CD4-positive, alpha-beta T cell (primary cell): ENCODE measurements around the gene LEP. TPM values are rescaled to one million over a fixed set of nuclear protein-coding genes. Genes with fewer than 3 reads are reported as not detected.

Experiments
- ATAC-seq: fragments of 200-7000 bp; cut with Tn5 transposase; one replicate; pipeline ENCODE4 v1.10.0; 2022; ENCODE audit warnings: mild to moderate bottlenecking; ENCODE audit not compliant: poor library complexity
- CTCF ChIA-PET: fragments of 350-600 bp; sonication (Branson Sonifier 250); formaldehyde crosslinking; loops from one replicate; lab custom pipeline; 2021; ENCODE audit warnings: antibody characterized with exemption, inconsistent platforms; lab: Charles Lee
- POLR2A ChIA-PET: fragments of 350-600 bp; sonication (Branson Sonifier 250); formaldehyde crosslinking; loops from one replicate; lab custom pipeline; 2021; ENCODE audit warnings: antibody characterized with exemption, inconsistent platforms; lab: Charles Lee
- DNase-seq, 14 experiments: peaks; one replicate each; pipeline ENCODE4 v3.0.0-alpha.2; 2013 to 2020; ENCODE audit warnings: mixed read lengths in 2 of 14
- H3K27ac ChIP-seq, 2 donors: one replicate each; pipeline versions ENCODE4 v1.5.1 to v1.7.0; 2013; ENCODE audit warnings: low read length in 2 of 2, low read depth in 1 of 2, mild to moderate bottlenecking in 1 of 2
- H3K27me3 ChIP-seq, 2 experiments: 1 replicate in 1 of 2; 2 replicates in 1 of 2; pipeline versions ENCODE4 v1.6.1 to v1.7.0; 2013; ENCODE audit warnings: low read length in 2 of 2, control low read depth in 1 of 2, mild to moderate bottlenecking in 1 of 2, moderate library complexity in 1 of 2; ENCODE audit not compliant: insufficient read depth in 2 of 2, control insufficient read depth in 1 of 2
- H3K36me3 ChIP-seq: one replicate; pipeline ENCODE4 v1.6.1; 2013; ENCODE audit warnings: low read length, control low read depth; ENCODE audit not compliant: insufficient read depth
- H3K4me1 ChIP-seq: one replicate; pipeline ENCODE4 v1.6.1; 2013; ENCODE audit warnings: low read length, control low read depth; ENCODE audit not compliant: insufficient read depth
- H3K4me3 ChIP-seq: one replicate; pipeline ENCODE4 v1.5.1; 2013; ENCODE audit warnings: mild to moderate bottlenecking, low read length, moderate library complexity
- H3K9me3 ChIP-seq, 2 experiments: 1 replicate in 1 of 2; 2 replicates in 1 of 2; pipeline versions ENCODE4 v1.6.1 to v1.7.0; 2013; ENCODE audit warnings: low read length in 2 of 2, mild to moderate bottlenecking in 2 of 2, control low read depth in 1 of 2, moderate library complexity in 1 of 2; ENCODE audit not compliant: control insufficient read depth in 1 of 2, insufficient read depth in 1 of 2
- H3K27ac Mint-ChIP-seq: one replicate; pipeline ENCODE4 v1.8.0; 2020; ENCODE audit warnings: mixed read lengths
- H3K27me3 Mint-ChIP-seq: one replicate; pipeline ENCODE4 v1.8.0; 2021; ENCODE audit warnings: mixed read lengths
- H3K36me3 Mint-ChIP-seq: one replicate; pipeline ENCODE4 v1.8.0; 2021; ENCODE audit warnings: low read depth, mixed read lengths
- H3K4me1 Mint-ChIP-seq: one replicate; pipeline ENCODE4 v1.8.0; 2021; ENCODE audit warnings: low read depth, mixed read lengths
- H3K4me3 Mint-ChIP-seq: one replicate; pipeline ENCODE4 v1.8.0; 2020; ENCODE audit warnings: mild to moderate bottlenecking, mixed read lengths
- H3K9me3 Mint-ChIP-seq: one replicate; pipeline ENCODE4 v1.8.0; 2020; ENCODE audit warnings: mixed read lengths
- CTCF ChIP-seq: fragments of 200-600 bp; IDR thresholded peaks from one replicate; pipeline ENCODE4 v1.8.0; 2022; ENCODE audit warnings: antibody characterized with exemption, mild to moderate bottlenecking
- intact Hi-C, 2 experiments: fragments of 100-400 bp; cut with DNase I in 1 of 2; cut with micrococcal nuclease in 1 of 2; formaldehyde crosslinking; loops; one replicate each; pipeline versions ENCODE4 v1.15.1 to v1.9.0; 2023 to 2025; cut with DNase I, micrococcal nuclease
- total RNA-seq, 174 experiments: library from RNA in 2 of 174; stranded (reverse) in 2 of 174; gene quantifications; one replicate each; pipeline ENCODE4 v1.2.3 and lab custom pipeline; 2021 to 2026

Gene LEP
- total RNA-seq, 2 experiments from 2014 or later, result not detected

GRCh38 chr7:128226132-128226980 lies 14.7 kb upstream of the LEP start:
- ChIA-PET CTCF (no interaction called here), POLR2A (no interaction called here)
- Mint-ChIP-seq H3K27ac (no peak overlapping the region), H3K36me3 (no peaks in the 10 kb centered on the region), H3K9me3 (no peaks in the 10 kb centered on the region), H3K4me3 (no peak overlapping the region), H3K4me1 (no peaks in the 10 kb centered on the region), H3K27me3 (peaks cover 27% of the 10 kb centered on the region)
- Histone ChIP-seq H3K27ac (no peak overlapping the region), H3K9me3 (no peaks in the 10 kb centered on the region), H3K27me3 (peaks cover 4 to 9% of the 10 kb centered on the region in 2 experiments), H3K4me1 (no peaks in the 10 kb centered on the region), H3K36me3 (no peaks in the 10 kb centered on the region), H3K4me3 (no peak overlapping the region)
- ATAC-seq (no peak), DNase-seq (no peak)
- intact Hi-C loops, result no loop called here
- no peak for TF ChIP-seq CTCF

GRCh38 chr7:128227271-128227670 lies 13.8 kb upstream of the LEP start:
- Mint-ChIP-seq H3K27me3 (peaks cover 20% of the 10 kb centered on the region), H3K36me3 (no peaks in the 10 kb centered on the region), H3K4me1 (no peaks in the 10 kb centered on the region), H3K9me3 (no peaks in the 10 kb centered on the region), H3K4me3 (no peak overlapping the region), H3K27ac (no peak overlapping the region)
- intact Hi-C loops, result no loop called here
- H3K4me1 ChIP-seq, result no peaks in the 10 kb centered on the region
- no peak for TF ChIP-seq CTCF
- H3K4me3 ChIP-seq, result no peak overlapping the region
- H3K36me3 ChIP-seq, result no peaks in the 10 kb centered on the region
- no peaks in the 10 kb centered on the region for H3K9me3 ChIP-seq
- no peak overlapping the region for H3K27ac ChIP-seq
- ATAC-seq (no peak), DNase-seq (no peak)
- H3K27me3 ChIP-seq, result peaks cover 4 to 9% of the 10 kb centered on the region in 2 experiments
- POLR2A ChIA-PET, result no interaction called here
- CTCF ChIA-PET, result no interaction called here

GRCh38 chr7:128231021-128231420 lies 10.1 kb upstream of the LEP start:
- Mint-ChIP-seq H3K4me1 (no peaks in the 10 kb centered on the region), H3K27me3 (peaks cover 15% of the 10 kb centered on the region), H3K36me3 (no peaks in the 10 kb centered on the region), H3K27ac (no peak overlapping the region), H3K9me3 (no peaks in the 10 kb centered on the region), H3K4me3 (no peak overlapping the region)
- Histone ChIP-seq H3K4me3 (no peak overlapping the region), H3K27ac (no peak overlapping the region), H3K9me3 (no peaks in the 10 kb centered on the region), H3K4me1 (no peaks in the 10 kb centered on the region), H3K36me3 (no peaks in the 10 kb centered on the region), H3K27me3 (peaks cover 4 to 5% of the 10 kb centered on the region in 2 experiments)
- ATAC-seq, result no peak
- DNase-seq, result no peak
- ChIA-PET CTCF (no interaction called here), POLR2A (no interaction called here)
- intact Hi-C loops, result no loop called here
- TF ChIP-seq CTCF, result no peak
